GM21786 (cell line): ENCODE data around the gene SLC35F2.
"Not testable (repeated sequence)": the region's sequence is repeated elsewhere in the genome, so short reads cannot be mapped to it uniquely, and the experiment has no call there.

Experiments used
- ATAC-seq: cut with Tn5 transposase; IDR thresholded peaks from one replicate; pipeline ENCODE4 v1.9.1; 2021; ENCODE audit not compliant: unreplicated experiment

The SLC35F2 gene

DNA sequence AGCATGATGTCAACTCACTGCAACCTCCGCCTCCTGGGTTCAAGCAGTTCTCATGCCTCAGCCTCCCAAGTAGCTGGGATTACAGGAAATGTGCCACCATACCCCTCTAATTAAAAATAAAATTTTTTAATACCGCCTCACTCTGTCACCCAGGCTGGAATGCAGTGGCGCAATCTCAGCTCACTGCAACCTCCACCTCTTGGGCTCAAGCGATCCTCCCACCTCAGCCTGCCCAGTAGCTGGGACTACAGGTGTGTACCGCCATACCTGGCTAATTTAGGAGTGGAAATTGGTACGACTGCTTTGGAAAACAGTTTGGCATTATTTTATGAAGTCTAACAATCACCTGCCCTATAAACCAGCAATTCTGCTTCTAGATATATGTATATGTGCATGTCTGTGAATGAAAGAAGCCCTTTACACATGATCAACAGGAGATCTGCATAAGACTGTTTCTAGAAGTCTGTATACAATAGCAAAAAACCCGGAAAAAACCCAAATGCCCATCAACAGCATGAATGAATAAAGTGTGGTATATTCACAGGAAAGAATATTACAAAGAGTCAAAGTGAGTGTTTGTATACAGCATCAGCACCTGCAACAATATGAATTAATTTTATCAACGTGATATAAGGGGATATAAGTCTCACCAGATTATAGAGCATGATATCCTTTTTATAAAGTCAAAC, 16.0 kb downstream of the SLC35F2 start:
- ATAC-seq, result no peak

DNA sequence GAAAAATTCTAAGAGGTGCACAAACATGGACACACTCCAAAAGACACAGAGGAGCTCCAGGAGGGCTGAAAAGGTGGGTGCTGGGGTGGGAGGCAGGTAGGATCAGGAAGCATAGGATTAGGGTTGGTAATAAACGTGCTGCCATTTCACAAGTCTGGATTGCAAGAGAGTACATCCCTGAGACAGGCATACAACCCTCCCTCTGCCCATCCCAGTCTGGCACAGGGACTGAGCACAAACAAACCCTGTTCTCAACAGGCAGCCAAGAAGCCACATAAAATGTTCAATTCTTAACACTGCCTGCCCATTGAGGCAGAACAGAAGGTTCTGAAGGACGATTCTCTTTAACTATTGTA, 18.5 kb downstream of the SLC35F2 start:
- ATAC-seq, result peak; percentile 20

DNA sequence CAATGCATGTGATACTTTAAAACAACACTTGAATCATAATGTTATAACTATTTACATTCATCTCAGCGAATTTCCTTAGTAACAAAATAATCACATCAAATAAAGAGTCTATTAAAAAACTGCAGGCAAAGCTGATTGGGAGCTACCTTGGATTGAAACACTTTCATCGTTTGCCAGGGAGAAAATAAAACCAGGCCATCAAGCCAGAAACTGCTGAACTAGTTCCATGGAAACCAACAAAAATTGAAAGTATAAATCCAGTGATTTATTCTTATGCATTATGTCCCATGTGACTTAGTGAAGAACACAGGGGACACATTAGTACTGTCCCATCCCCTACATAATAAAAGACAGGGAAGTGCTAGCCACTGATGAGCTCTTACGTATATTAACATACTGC, 21.7 kb downstream of the SLC35F2 start:
- no peak for ATAC-seq

DNA sequence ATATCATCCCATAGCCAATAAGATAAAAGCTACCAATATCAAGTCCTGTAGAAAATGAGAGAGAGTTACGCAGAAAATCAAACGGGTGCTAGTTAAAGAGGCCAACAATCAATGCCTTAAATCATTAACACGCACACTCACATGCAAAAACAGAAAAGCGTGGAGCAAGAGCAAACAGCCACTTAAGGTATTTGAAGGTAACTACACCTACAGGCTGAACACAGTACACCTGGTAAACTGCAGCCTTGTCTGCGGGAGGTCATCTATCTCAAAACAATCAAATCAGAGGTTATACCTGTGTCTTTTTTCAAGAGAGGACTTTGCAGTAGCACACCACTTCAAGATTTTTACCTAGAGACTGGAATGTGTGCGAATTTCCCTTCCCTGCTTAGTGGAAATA, 23.6 kb downstream of the SLC35F2 start:
- ATAC-seq, result no peak

DNA sequence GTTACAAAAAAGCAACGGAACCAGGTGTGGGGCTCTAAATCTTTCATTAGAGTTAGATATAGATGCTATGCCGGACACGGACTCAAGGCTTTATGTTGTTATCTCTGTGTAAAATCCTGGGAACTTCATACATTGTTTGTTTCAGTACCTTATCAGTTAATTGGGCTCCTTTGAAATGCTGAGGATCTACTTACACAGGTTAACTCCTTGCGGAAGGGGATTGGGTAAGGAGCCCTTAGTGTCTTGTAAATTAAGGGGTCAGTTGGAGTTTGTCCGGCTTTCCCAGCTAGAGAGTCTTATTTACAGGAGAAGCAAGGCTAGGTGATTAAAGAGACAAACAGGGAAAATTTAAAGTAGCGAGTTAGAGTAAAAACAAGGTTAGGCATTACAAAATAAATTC, 24.7 kb downstream of the SLC35F2 start:
- ATAC-seq, result not testable (repeated sequence)

DNA sequence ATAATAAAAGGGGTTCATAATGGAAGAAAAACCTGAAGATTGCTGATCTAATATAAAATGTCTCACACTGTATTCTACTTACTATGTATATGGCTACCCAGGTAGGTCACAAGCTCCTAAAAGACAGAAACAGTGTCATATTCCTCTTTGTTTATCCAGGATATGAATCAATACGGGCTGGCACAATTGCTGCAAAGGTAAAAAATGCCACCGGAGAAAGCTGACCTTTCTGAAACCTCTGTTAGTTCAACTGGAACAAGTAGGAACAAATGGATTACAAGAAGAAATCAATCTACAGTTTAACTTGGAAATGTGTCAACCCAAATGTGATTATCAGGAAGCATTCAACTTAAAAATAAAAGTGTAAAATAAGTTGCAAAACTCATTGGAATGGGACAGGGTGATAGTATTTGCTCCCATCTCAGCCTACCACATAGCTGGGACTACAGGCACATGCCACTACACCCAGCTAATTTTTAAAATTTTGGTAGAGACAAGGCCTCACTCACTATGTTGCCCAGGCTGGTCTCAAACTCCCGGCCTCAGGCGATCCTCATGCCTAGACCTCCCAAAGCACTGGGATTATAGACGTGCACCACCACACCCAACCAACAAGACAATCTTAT, 27.6 kb downstream of the SLC35F2 start:
- ATAC-seq, result no peak

DNA sequence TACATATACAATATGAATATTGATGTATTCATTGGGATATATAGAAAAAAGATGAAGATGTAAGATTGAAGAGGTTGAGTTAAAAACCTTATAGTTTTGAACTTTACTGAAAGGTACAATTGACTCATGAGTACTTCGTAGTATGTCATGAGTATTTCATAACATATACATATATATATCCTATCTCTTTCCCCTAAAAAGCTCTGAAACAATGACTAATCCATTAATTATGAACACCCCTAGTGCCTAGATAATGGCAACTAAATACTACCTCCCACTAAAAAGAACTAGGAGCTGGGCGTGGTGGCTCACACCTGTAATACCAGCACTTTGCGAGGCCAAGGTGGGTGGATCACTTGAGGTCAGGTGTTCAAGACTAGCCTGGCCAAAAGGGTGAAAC, 31.5 kb downstream of the SLC35F2 start:
- ATAC-seq, result no peak

- ATAC-seq, result no peak
Observed at GRCh38 chr11:107825875-107826274, 32.7 kb downstream of the SLC35F2 start.

DNA sequence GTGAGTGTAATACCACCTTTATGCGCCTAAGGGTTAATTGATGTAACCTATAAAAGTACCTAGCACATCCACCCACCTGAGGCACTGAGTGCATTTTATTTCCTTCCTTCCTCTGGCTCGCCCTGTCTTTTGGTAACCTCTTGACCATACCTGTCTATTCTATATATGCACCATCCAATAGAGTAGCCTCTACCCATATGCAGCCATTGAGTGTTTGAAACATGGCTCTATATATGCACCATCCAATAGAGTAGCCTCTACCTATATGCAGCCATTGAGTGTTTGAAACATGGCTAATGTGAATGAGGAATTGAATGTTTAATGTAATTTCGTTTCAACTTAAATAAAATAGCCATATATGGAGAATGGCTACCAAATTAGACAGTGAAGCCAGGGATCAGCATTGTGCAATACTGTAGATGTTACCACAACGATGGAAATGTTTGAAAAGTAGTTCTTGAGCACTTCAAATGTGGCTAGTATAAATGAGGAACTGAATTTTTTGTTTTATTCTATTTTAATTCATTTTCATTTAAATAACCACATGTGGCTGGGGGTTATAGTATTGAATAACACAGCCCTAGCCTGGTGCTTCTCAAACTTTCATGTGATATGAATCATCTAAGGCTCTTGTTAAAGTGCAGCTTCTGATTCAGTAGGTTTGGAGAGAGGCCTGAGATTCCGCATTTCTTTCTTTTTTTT, 33.8 kb downstream of the SLC35F2 start:
- no peak for ATAC-seq

- no peak for ATAC-seq
Observed at GRCh38 chr11:107821199-107821927, 37.2 kb downstream of the SLC35F2 start.

DNA sequence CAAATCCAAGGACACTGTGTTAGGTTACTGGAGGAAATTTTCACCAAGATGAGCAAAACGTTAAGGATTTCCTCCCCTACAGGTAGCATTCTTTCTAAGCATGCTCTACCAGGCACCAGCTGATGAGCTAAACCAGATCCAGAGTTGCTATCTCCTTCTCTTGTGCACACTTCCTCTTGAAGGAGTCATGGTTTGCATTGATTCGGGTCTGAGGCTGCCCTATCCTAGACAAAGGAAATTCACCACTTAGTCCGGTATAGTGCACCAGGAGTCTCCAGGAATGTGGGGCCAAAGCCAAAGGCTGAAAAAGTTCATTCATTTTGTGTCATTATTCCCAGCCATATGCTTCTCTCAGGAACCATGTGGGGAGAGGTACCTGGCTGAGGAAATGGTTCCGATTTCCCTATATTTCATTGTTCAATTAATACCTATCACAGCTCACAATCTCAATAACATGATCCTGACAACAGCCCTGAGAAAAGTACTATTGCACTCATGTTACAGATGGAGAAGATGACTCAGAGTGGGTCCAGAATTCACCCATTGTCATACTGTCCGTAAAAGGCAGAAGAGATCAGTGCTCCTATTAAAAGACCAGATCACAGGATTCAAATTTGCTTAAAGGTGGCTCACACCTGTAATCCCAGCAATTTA, 39.1 kb downstream of the SLC35F2 start:
- ATAC-seq, result no peak

DNA sequence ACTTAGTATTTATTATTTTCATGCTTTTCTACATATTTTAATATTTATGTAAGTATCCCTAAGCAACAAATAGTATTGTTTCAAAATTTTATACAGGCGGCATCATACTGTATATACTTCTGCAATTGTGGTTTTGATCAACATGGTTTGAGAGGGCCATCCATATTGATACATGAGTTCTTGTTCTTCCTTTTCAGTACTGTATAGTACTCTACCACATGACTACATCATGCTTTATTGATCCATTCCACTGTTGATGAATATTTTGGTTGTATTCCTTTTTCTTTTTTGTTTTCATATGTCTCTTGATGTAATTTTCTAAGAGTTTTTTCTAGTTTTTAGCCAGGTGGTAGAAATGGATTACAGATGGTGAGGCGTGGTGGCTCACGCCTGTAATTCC, 40.1 kb downstream of the SLC35F2 start:
- ATAC-seq, result no peak

- no peak for ATAC-seq
Observed at GRCh38 chr11:107816028-107816427, 42.6 kb downstream of the SLC35F2 start.

DNA sequence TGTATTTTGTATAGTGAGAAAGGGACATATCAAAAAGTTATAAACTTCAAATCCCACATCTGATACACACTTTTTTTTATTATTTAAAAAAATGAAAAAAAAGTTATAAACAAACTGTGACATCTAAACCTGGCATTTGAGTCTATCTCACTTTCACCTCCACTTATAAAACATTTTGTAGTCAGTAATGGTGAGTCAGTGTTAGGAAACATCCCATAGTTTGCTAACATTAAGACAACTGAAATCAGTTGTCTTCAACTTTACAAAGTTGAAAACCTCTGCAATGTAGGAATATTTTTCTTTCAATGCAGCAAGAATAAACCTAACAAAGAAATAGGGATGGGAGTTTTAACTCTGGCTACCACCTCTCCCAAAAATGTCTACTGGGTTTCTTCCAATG, 47.7 kb downstream of the SLC35F2 start:
- ATAC-seq, result no peak

GRCh38 chr11:107808521-107808920, 50.1 kb downstream of the SLC35F2 start:
- ATAC-seq, result no peak

- ATAC-seq, result no peak
Observed at GRCh38 chr11:107804971-107805370, 53.6 kb downstream of the SLC35F2 start.

- no peak for ATAC-seq
Observed at GRCh38 chr11:107804211-107804610, 54.4 kb downstream of the SLC35F2 start.

DNA sequence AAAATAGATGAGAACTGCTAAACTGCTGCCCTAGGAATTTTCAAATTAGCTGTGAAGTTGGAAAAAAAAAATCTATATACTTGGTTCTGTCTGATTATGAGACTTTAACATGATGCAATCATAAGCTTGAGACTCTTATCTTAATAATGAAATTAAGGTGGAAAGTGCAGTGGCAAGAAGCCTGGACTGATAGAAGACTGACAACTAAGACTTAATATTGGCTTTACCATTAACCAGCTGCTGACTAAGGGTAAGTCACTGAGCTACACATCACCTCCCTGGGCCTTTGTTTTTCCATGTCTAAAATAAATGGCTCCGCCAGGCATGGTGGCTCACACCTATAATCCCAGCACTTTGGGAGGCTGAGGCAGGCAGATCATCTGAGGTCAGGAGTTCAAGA, 56.9 kb downstream of the SLC35F2 start:
- no peak for ATAC-seq

- ATAC-seq, result peak; percentile 87
Observed at GRCh38 chr11:107799218-107799859, 59.2 kb downstream of the SLC35F2 start.

GRCh38 chr11:107792049-107792443, 66.5 kb downstream of the SLC35F2 start:
- ATAC-seq, result no peak
